ENCODE data around the gene DIS3L2. TPM values are rescaled to one million over a fixed set of nuclear protein-coding genes. Genes with fewer than 3 reads are reported as not detected.

DIS3L2 gene
- total RNA-seq, 1 experiment from 2014 or later, result 39.1 TPM

DNA sequence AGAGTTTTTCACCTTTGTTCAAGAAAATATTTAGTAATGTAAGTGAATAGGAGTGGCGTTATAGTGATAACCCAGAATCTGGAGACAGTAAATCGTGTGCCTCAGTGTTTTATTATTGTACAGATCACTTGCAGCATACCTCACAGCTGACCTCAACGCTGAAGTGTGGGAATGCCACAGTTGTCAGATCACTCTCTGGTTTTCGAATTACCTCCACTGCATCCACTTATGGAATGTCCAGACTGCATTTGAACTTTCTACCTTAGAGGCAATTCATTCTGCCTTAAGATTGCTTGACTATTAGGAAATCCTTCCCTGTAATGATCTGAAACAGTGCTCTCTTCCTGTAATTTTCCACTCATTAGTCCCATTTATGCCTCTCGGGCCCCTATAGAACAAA lies 252.5 kb downstream of the DIS3L2 start:
- Histone ChIP-seq H3K36me3 (ENCODE audit: low read depth) (no peaks in the 10 kb centered on the region; the same call in 1 of the 2 replicates), H3K9me3 (ENCODE audit: insufficient read depth, low read depth) (no peaks in the 10 kb centered on the region), H3K9me2 (ENCODE audit: insufficient read depth) (no peaks in the 10 kb centered on the region), H3K4me2 (no peak overlapping the region), H3K4me1 (replicated peaks; ENCODE audit: insufficient read depth) (no peaks in the 10 kb centered on the region), H3K4me3 (no peak overlapping the region), H2AFZ (no peak overlapping the region), H4K20me1 (ENCODE audit: insufficient read depth) (no peaks in the 10 kb centered on the region), H3K27me3 (ENCODE audit: insufficient read depth, low read depth) (no peaks in the 10 kb centered on the region), H3K27ac (no peak overlapping the region), H3K79me2 (ENCODE audit: low read depth) (no peaks in the 10 kb centered on the region), H3F3A (ENCODE audit: insufficient read depth, low read depth) (no peaks in the 10 kb centered on the region)
- ChIA-PET CTCF (no interaction called here), POLR2A (ENCODE audit: unreplicated experiment) (no interaction called here)
- no peak for DNase-seq
- no TSS peak for BruUV-seq (replicated peaks)
- intact Hi-C loops (cut with micrococcal nuclease; ENCODE audit: unreplicated experiment), result no loop called here
- no peak for TF ChIP-seq EZH2 (IDR thresholded peaks at IDR 0.05; ENCODE audit: low read depth)
- TF ChIP-seq, protein P1, sequence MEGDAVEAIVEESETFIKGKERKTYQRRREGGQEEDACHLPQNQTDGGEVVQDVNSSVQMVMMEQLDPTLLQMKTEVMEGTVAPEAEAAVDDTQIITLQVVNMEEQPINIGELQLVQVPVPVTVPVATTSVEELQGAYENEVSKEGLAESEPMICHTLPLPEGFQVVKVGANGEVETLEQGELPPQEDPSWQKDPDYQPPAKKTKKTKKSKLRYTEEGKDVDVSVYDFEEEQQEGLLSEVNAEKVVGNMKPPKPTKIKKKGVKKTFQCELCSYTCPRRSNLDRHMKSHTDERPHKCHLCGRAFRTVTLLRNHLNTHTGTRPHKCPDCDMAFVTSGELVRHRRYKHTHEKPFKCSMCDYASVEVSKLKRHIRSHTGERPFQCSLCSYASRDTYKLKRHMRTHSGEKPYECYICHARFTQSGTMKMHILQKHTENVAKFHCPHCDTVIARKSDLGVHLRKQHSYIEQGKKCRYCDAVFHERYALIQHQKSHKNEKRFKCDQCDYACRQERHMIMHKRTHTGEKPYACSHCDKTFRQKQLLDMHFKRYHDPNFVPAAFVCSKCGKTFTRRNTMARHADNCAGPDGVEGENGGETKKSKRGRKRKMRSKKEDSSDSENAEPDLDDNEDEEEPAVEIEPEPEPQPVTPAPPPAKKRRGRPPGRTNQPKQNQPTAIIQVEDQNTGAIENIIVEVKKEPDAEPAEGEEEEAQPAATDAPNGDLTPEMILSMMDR (conservative IDR thresholded peaks at IDR 0.05), result no peak

DNA sequence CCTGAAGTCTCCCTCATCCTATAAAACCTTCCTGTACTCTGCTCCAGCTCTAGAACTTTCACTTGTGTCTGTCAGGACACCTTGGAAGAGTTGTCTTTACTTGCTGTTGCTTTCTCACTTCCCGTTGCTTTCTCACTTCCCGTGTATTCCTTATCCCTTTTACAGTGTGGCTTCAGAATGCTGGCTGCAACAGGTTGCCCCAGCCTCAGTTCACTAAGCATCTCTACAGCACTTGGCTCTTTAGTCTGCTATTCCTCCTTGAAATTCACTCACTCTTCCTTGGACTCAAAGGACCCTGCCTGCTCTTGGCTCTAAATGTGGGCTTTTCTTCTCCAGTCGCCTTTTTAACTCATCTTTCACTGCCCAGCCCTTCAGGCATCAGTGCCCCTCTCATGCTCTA lies 254.5 kb downstream of the DIS3L2 start:
- CTCF ChIA-PET, result no interaction called here
- no TSS peak for BruUV-seq (replicated peaks)

DNA sequence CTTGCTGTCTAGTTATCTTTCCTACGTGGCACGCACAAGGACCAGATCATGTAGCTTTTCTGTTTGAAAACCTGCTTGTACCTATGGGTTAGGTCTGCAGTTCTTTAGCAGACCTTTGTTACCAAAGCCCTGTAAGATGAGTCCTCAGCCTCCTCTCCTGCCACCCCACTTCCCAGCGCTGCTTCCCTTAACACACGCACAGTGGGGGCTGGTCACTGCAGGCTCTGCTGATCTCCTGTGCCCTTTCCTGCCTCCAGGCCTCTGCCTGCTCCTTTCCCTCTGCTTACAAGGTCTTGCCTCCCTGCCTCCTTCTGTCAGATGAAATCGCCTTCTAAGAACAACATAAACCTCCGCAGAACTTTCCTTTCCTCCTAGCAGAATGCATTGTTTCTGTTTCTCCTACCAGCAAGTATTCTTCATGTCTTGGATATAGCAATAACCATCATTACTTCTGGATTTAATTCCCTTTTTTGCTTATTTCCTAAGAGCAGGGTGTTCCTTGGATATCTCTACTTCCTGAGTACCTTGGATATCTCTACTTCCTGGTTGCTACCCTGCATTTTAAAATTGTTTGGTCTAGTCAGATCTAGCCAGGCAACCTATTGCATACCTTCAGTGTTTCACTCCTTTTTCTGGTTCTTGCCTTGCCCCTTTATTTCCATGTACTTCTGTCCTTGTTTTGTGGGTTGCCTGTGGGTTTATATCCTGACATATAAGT lies 257.4 kb downstream of the DIS3L2 start:
- intact Hi-C loops (cut with micrococcal nuclease; ENCODE audit: unreplicated experiment), result no loop called here
- no peak overlapping the region for H2AFZ ChIP-seq
- H3F3A ChIP-seq (ENCODE audit: insufficient read depth, low read depth), result no peaks in the 10 kb centered on the region
- H3K79me2 ChIP-seq (ENCODE audit: low read depth), result no peaks in the 10 kb centered on the region
- H3K4me3 ChIP-seq, result no peak overlapping the region
- TF ChIP-seq, protein P1 (conservative IDR thresholded peaks at IDR 0.05), result no peak
- no peak for TF ChIP-seq EZH2 (IDR thresholded peaks at IDR 0.05; ENCODE audit: low read depth)
- no peak for DNase-seq
- H3K4me1 ChIP-seq (replicated peaks; ENCODE audit: insufficient read depth), result no peaks in the 10 kb centered on the region
- H3K9me3 ChIP-seq (ENCODE audit: insufficient read depth, low read depth), result no peaks in the 10 kb centered on the region
- no peaks in the 10 kb centered on the region for H3K27me3 ChIP-seq (ENCODE audit: insufficient read depth, low read depth)
- H4K20me1 ChIP-seq (ENCODE audit: insufficient read depth), result no peaks in the 10 kb centered on the region
- ChIA-PET CTCF (no interaction called here), POLR2A (ENCODE audit: unreplicated experiment) (no interaction called here)
- no TSS peak for BruUV-seq (replicated peaks)
- H3K27ac ChIP-seq, result no peak overlapping the region
- no peak overlapping the region for H3K4me2 ChIP-seq
- no peaks in the 10 kb centered on the region for H3K36me3 ChIP-seq (ENCODE audit: low read depth)
- H3K9me2 ChIP-seq (ENCODE audit: insufficient read depth), result no peaks in the 10 kb centered on the region

More for the DNA sequence above, 254.5 kb downstream of the DIS3L2 start:
- H3K27me3 ChIP-seq (ENCODE audit: insufficient read depth, low read depth), result no peaks in the 10 kb centered on the region
- H3K9me3 ChIP-seq (ENCODE audit: insufficient read depth, low read depth), result no peaks in the 10 kb centered on the region
- no peaks in the 10 kb centered on the region for H3K9me2 ChIP-seq (ENCODE audit: insufficient read depth)
- H2AFZ ChIP-seq, result no peak overlapping the region
- no peaks in the 10 kb centered on the region for H3K79me2 ChIP-seq (ENCODE audit: low read depth)
- no peaks in the 10 kb centered on the region for H3K36me3 ChIP-seq (ENCODE audit: low read depth)
- TF ChIP-seq, protein P1 (conservative IDR thresholded peaks at IDR 0.05), result no peak
- TF ChIP-seq EZH2 (IDR thresholded peaks at IDR 0.05; ENCODE audit: low read depth), result no peak
- H4K20me1 ChIP-seq (ENCODE audit: insufficient read depth), result no peaks in the 10 kb centered on the region
- H3F3A ChIP-seq (ENCODE audit: insufficient read depth, low read depth), result no peaks in the 10 kb centered on the region
- intact Hi-C loops (cut with micrococcal nuclease; ENCODE audit: unreplicated experiment), result no loop called here
- no peak overlapping the region for H3K27ac ChIP-seq
- H3K4me3 ChIP-seq, result no peak overlapping the region
- POLR2A ChIA-PET (ENCODE audit: unreplicated experiment), result no interaction called here
- no peak for DNase-seq
- no peak overlapping the region for H3K4me2 ChIP-seq
- no peaks in the 10 kb centered on the region for H3K4me1 ChIP-seq (replicated peaks; ENCODE audit: insufficient read depth)
